GM19452 (cell line): ENCODE data around the gene MYLK4.

Experiments used
- ATAC-seq: cut with Tn5 transposase; IDR thresholded peaks from one replicate; pipeline ENCODE4 v1.9.1; 2021; ENCODE audit not compliant: unreplicated experiment

The MYLK4 gene

GRCh38 chr6:2750832-2751231, at the start of gene MYLK4:
Gene MYLK4 (minus strand): TSS chr6:2750922. CDS start chr6:2749294, 1,628 bp downstream.
- ATAC-seq: no peak

- no peak for ATAC-seq
Measured at GRCh38 chr6:2799936-2800527, 49.3 kb upstream of the MYLK4 start.

GRCh38 chr6:2798586-2799134, 47.9 kb upstream of the MYLK4 start:
- ATAC-seq: no peak

DNA sequence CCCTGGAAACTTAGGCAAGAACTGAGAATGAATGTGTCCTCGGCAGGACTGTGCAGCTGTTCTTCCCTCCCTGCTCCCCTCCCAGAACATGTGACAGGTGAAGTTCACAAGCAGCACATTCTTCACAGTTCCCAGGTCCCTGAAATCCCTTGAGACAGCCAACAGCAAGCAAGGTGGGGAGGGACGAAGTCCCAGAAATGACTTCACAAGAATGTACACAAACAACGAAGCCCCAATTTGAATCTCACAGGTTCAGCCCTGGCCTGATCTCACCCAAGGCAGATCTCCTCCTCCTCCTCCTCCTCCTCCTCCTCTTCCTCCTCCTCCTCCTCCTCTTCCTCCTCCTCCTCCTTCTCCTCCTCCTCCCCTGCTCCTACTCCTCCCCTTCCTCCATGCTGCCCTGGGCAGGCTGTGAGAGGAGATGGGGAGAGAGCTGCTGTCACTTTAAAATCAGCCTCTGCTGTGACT, 46.9 kb upstream of the MYLK4 start:
- ATAC-seq: no peak

DNA sequence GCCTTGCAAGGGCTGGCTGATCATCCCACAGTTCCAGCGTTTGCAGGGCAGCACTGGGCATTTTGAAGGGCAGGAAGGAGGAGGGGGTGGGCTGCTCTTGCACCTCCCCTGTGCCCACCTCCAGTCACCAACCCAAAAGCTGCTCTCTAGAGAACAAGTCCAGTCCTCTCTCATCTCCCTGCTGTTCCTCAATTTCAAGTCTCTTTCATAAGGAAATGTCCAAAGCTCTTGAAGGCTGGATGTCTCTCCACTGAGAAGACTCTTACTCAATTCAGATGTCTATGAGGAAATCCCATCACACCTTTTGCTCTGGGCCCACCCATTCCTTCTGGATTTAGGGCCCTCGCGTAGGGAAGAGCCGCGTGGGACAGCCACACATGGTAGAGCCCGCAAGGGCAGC, 46.1 kb upstream of the MYLK4 start:
- no peak for ATAC-seq

GRCh38 chr6:2795956-2796355, 45.2 kb upstream of the MYLK4 start:
- ATAC-seq: no peak

- ATAC-seq: no peak
Measured at GRCh38 chr6:2795162-2795561, 44.4 kb upstream of the MYLK4 start.

DNA sequence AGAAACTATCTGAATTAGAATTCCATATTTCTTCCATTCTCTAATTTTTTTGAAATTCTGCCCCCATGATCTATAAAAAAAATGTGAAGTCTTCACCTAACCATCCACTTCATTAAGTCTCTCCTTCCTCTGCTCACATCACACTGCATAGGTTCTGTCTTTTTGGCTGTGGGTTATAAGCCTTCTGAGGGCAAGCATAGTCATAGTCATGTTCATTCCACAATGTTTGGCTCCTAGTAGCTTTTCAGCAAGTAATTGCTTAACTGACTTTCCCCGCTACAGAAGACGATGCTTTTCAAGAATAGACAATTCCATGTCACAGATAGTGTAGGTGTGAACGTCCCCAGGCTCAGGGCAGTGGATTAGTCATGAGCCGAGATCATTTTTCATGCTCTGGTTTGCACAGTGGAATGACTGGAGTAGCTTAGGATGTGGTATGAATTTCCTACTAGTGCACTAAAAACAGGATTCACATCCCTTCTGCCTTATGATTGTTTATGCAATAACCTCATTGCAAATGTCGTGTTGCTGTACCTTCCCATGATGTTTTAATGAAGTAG, 43.5 kb upstream of the MYLK4 start:
- no peak for ATAC-seq

GRCh38 chr6:2793534-2794151, 42.9 kb upstream of the MYLK4 start:
- ATAC-seq: no peak

- no peak for ATAC-seq
Measured at GRCh38 chr6:2792330-2793110, 41.8 kb upstream of the MYLK4 start.

DNA sequence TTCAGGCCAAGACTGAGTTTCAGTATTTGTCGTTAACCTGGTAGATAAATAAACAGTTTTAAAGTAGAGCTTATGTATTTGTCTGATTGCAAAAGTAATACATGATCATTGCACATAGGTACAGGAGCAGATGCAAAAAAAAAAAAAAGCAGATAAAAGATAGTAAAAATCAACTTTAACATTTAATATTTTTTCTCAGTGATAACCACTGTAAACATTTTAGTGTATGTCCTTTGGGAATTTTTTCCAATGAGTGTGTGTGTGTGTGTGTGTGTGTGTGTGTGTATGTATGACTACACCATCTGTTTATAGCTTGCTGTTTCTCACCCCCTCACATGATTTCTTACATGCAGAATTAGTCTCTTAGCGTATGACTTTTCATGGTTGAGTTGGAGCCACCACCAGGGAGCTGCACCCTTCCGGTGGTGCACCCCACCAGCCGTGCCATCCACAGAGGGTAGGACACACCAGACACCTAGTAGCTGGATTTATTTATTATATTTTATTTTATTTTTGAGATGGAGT, 40.8 kb upstream of the MYLK4 start:
- ATAC-seq: no peak

- ATAC-seq: peak; percentile 81
Measured at GRCh38 chr6:2790588-2791449, 40.1 kb upstream of the MYLK4 start.

- no peak for ATAC-seq
Measured at GRCh38 chr6:2786269-2786668, 35.5 kb upstream of the MYLK4 start.

- ATAC-seq: no peak
Measured at GRCh38 chr6:2784930-2785329, 34.2 kb upstream of the MYLK4 start.

DNA sequence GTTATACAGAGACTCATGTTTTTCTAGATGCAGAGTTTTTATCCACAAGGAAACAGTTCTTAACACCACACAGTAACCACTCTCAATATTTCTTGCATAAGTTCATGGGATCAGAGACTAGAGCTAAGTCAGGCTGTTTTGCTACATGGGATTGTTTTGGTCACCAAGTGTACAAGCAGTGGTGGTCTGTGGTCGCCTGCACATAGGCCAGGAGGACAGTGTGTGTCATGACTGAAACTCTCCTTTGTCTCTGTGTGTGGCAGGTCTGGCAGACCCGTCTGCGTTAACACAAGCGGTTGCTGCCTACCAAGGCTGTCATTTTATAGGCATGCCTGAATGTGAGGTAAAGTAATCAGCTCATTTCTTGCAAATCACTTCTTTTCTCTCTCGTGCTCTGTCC, 33.3 kb upstream of the MYLK4 start:
- ATAC-seq: no peak

DNA sequence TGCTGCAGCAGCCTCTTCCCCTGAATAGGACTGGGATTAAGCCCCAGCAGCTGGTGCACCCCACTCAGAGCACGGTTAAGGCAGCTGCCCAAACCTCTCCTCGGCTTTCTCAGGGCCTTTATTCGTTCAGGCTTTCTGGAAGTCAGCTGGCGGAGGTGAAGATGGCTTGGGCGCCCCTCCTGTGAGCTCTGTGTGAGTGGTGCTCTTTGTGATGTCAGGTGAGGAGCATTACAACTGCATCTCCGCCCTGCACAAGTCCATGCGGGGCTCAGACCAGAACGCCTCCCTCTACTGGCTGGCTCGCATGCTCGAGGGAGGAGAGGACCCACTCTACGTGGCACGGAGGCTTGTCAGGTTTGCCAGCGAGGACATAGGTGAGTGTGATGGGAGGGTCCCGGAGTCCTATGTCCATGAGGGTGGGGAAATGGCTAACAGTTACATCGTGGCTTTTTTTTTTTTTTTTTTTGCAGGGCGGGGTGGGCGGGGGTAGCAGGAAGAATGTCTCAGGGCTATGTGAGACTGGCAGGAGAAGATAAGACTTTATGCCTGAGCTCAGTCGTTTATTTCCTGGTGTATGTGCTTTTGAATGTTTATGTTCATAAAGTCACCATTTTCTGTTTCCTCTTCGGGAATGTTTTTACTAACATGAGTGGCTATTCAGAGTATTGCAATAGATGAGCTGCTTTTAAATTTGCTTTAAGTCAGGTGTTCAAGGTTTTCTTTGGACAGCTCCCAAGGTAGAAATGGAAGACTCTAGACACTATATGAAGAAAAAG, 32.7 kb upstream of the MYLK4 start:
- no peak for ATAC-seq

DNA sequence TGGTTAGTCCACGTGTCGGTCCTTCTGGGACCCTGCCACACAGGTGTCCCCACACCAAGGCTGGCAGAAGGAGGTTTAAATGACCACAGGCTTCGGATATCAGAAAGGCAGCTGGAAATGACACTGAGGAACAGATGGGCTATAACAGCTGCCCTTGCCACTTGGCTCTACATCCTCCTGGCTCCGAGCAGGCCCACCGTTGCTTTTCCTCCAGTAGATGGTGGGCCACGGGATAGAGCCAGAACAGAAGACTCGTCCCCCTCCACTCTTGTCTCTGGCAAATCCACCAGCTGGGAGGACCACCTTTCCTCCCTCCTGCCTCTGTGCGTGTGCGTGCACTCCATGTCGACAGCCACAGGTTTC, 32.1 kb upstream of the MYLK4 start:
- ATAC-seq: no peak

- no peak for ATAC-seq
Measured at GRCh38 chr6:2782356-2782708, 31.6 kb upstream of the MYLK4 start.

DNA sequence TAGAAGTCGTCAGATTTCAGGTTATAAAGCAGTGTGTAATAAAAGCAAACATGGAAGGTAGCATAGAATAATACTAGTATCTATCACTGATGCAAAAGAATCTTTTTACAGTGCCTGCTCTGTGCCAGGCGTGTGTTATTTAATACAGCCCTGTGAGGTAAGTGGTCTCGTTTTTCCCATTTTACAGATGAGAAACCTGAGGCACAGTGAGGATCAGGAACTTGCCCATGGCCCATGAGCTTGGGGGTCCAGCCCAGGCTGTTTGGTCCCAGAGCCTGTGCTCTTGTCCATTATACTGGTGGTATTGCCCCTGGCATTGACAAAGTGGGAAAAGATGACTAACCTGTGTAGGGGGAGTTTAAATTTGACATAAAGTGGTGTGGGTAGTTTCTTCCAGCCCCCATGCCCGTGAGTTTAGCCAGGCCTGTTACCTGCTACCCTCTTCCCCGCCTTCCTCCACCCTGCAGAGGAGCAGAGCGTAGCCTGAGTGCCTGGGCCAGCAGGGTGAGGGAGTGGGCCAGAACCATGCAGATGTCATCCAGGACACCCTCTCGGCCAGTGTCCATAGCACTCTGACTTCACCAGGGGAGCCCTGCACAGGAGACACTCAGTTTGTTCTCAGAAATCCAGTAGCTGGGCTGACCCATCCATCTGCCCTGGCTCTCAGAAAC, 31.1 kb upstream of the MYLK4 start:
- no peak for ATAC-seq
